ENCODE measurements around the gene TMEM63B. TPM values are rescaled to one million over a fixed set of nuclear protein-coding genes. Genes with fewer than 3 reads are reported as not detected.

The TMEM63B gene
- total RNA-seq, 2 donors from 2014 or later = 12.4 TPM

- DNase-seq (ENCODE audit: low spot score in 2 of 2) (no peak), ATAC-seq (no peak)
- Mint-ChIP-seq H3K27ac (peak overlapping the region in 1 of 2 donors; percentile 77), H3K9me3 (no peaks in the 10 kb centered on the region), H3K36me3 (no peaks in the 10 kb centered on the region)
Measured at GRCh38 chr6:44148306-44148705, 21.0 kb downstream of the TMEM63B start.

- no peak for ATAC-seq
Measured at GRCh38 chr6:44149369-44150012, 22.1 kb downstream of the TMEM63B start.

GRCh38 chr6:44150317-44150917 is 23.1 kb downstream of the TMEM63B start:
- Mint-ChIP-seq H3K27ac (no peak overlapping the region), H3K36me3 (no peaks in the 10 kb centered on the region), H3K9me3 (no peaks in the 10 kb centered on the region)
- DNase-seq (ENCODE audit: low spot score in 2 of 2) = no peak
- ATAC-seq = no peak

More at GRCh38 chr6:44149369-44150012, 22.1 kb downstream of the TMEM63B start:
- no peak for DNase-seq (ENCODE audit: low spot score in 2 of 2)
- H3K36me3 Mint-ChIP-seq = no peaks in the 10 kb centered on the region
- H3K27ac Mint-ChIP-seq = no peak overlapping the region
- no peaks in the 10 kb centered on the region for H3K9me3 Mint-ChIP-seq

- peak; percentile 92 to 93 for ATAC-seq
- no peaks in the 10 kb centered on the region for H3K36me3 Mint-ChIP-seq
- peak; percentile 80 to 92 for DNase-seq (ENCODE audit: low spot score in 2 of 2)
- peak overlapping the region in 1 of 2 donors; percentile 55 for H3K27ac Mint-ChIP-seq
- H3K9me3 Mint-ChIP-seq = no peaks in the 10 kb centered on the region
Measured at GRCh38 chr6:44151348-44152108, 24.2 kb downstream of the TMEM63B start.

- Mint-ChIP-seq H3K36me3 (no peaks in the 10 kb centered on the region), H3K9me3 (no peaks in the 10 kb centered on the region), H3K27ac (peak overlapping the region in 1 of 2 donors; percentile 55)
- ATAC-seq = no peak
- no peak for DNase-seq (ENCODE audit: low spot score in 2 of 2)
Measured at GRCh38 chr6:44152109-44152461, 24.7 kb downstream of the TMEM63B start.

- DNase-seq (ENCODE audit: low spot score in 2 of 2) = no peak
- H3K9me3 Mint-ChIP-seq = no peaks in the 10 kb centered on the region
- no peak overlapping the region for H3K27ac Mint-ChIP-seq
- H3K36me3 Mint-ChIP-seq = no peaks in the 10 kb centered on the region
- no peak for ATAC-seq
Measured at GRCh38 chr6:44152533-44152932, 25.2 kb downstream of the TMEM63B start.

- Mint-ChIP-seq H3K9me3 (no peaks in the 10 kb centered on the region), H3K27ac (no peak overlapping the region), H3K36me3 (no peaks in the 10 kb centered on the region)
- ATAC-seq (no peak), DNase-seq (ENCODE audit: low spot score in 2 of 2) (no peak)
Measured at GRCh38 chr6:44154067-44154466, 26.7 kb downstream of the TMEM63B start.

GRCh38 chr6:44156494-44157151 is 29.3 kb downstream of the TMEM63B start:
- no peaks in the 10 kb centered on the region for H3K36me3 Mint-ChIP-seq
- no peaks in the 10 kb centered on the region for H3K9me3 Mint-ChIP-seq
- DNase-seq (ENCODE audit: low spot score in 2 of 2) (no peak), ATAC-seq (no peak)
- peak overlapping the region in 1 of 2 donors; percentile 6 for H3K27ac Mint-ChIP-seq

- H3K27ac Mint-ChIP-seq = peak overlapping the region in 1 of 2 donors; percentile 6
- no peak for ATAC-seq
- DNase-seq (ENCODE audit: low spot score in 2 of 2) = no peak
- no peaks in the 10 kb centered on the region for H3K9me3 Mint-ChIP-seq
- H3K36me3 Mint-ChIP-seq = no peaks in the 10 kb centered on the region
Measured at GRCh38 chr6:44157152-44157521, 29.8 kb downstream of the TMEM63B start.

- Mint-ChIP-seq H3K36me3 (no peaks in the 10 kb centered on the region), H3K9me3 (no peaks in the 10 kb centered on the region), H3K27ac (no peak within 1 kb of the TSS)
- DNase-seq (ENCODE audit: low spot score in 2 of 2) (no peak), ATAC-seq (no peak)
Measured at GRCh38 chr6:44158770-44159228, 31.4 kb downstream of the TMEM63B start, which contains the start of gene CAPN11. CAPN11 (plus strand) TSS chr6:44158820; CDS start chr6:44158849, 29 bp downstream.

GRCh38 chr6:44161997-44162338 is 34.6 kb downstream of the TMEM63B start:
- H3K27ac Mint-ChIP-seq = peak overlapping the region in 1 of 2 donors; percentile 76
- peak; percentile 21 to 63 for ATAC-seq

GRCh38 chr6:44162876-44163625 is 35.7 kb downstream of the TMEM63B start:
- H3K36me3 Mint-ChIP-seq = no peaks in the 10 kb centered on the region

More at GRCh38 chr6:44161997-44162338, 34.6 kb downstream of the TMEM63B start:
- Mint-ChIP-seq H3K36me3 (no peaks in the 10 kb centered on the region), H3K9me3 (no peaks in the 10 kb centered on the region)
- DNase-seq (ENCODE audit: low spot score in 2 of 2) = no peak

GRCh38 chr6:44166116-44166515 is 38.8 kb downstream of the TMEM63B start:
- DNase-seq (ENCODE audit: low spot score in 2 of 2) (no peak), ATAC-seq (no peak)
- no peaks in the 10 kb centered on the region for H3K9me3 Mint-ChIP-seq
- no peaks in the 10 kb centered on the region for H3K36me3 Mint-ChIP-seq
- H3K27ac Mint-ChIP-seq = no peak overlapping the region

More at GRCh38 chr6:44162876-44163625, 35.7 kb downstream of the TMEM63B start:
- no peaks in the 10 kb centered on the region for H3K9me3 Mint-ChIP-seq
- DNase-seq (ENCODE audit: low spot score in 2 of 2) (no peak), ATAC-seq (no peak)
- peak overlapping the region in 1 of 2 donors; percentile 91 for H3K27ac Mint-ChIP-seq

- no peak for ATAC-seq
- H3K27ac Mint-ChIP-seq = no peak overlapping the region
Measured at GRCh38 chr6:44166591-44167184, 39.3 kb downstream of the TMEM63B start.

GRCh38 chr6:44167567-44167966 is 40.2 kb downstream of the TMEM63B start:
- Mint-ChIP-seq H3K27ac (no peak overlapping the region), H3K9me3 (no peaks in the 10 kb centered on the region), H3K36me3 (no peaks in the 10 kb centered on the region)
- DNase-seq (ENCODE audit: low spot score in 2 of 2) (no peak), ATAC-seq (no peak)

More at GRCh38 chr6:44166591-44167184, 39.3 kb downstream of the TMEM63B start:
- H3K9me3 Mint-ChIP-seq = no peaks in the 10 kb centered on the region
- no peaks in the 10 kb centered on the region for H3K36me3 Mint-ChIP-seq
- DNase-seq (ENCODE audit: low spot score in 2 of 2) = no peak

GRCh38 chr6:44169154-44169553 is 41.8 kb downstream of the TMEM63B start:
- ATAC-seq (no peak), DNase-seq (ENCODE audit: low spot score in 2 of 2) (no peak)
- Mint-ChIP-seq H3K27ac (no peak overlapping the region), H3K36me3 (no peaks in the 10 kb centered on the region), H3K9me3 (no peaks in the 10 kb centered on the region)
